HG03045 (cell line): Measurements from ENCODE around the gene MAPKAPK3.
A peak's percentile ranks its signal among the peaks of the same experiment; 100 is the strongest.

Experiments
- ATAC-seq: cut with Tn5 transposase; IDR thresholded peaks from one replicate; pipeline ENCODE4 v1.9.1; 2021; ENCODE audit warnings: mild to moderate bottlenecking, moderate library complexity; ENCODE audit not compliant: unreplicated experiment

MAPKAPK3 gene

GRCh38 chr3:50587373-50587772 is 29.6 kb upstream of the MAPKAPK3 start:
- no peak for ATAC-seq

- peak; percentile 37 for ATAC-seq
These were observed 28.9 kb upstream of the MAPKAPK3 start for GRCh38 chr3:50587806-50588758.

- ATAC-seq, result no peak
These were observed 28.1 kb upstream of the MAPKAPK3 start for GRCh38 chr3:50588759-50589433.

GRCh38 chr3:50591196-50591741 is 25.7 kb upstream of the MAPKAPK3 start:
- ATAC-seq, result no peak

DNA sequence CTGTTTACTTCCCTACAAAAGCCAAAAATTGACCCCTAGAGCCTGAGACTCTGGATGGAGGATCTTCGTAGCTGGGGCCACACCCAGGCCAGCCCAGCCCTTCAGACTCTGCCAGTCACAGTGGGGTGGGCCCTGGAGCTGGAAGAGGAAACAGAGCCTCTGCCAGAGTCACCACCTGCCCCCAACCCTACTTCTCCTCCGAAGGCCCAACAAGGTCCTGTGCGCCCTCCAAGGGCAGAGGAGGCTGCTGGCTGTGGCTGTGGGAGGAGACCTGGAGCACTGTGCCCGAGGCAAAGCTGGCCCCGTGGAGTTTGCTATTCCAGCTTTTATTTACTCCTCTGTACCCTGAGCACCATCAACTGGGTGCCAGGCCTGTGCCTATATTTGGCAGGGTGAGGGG is 24.4 kb upstream of the MAPKAPK3 start:
- ATAC-seq, result no peak

DNA sequence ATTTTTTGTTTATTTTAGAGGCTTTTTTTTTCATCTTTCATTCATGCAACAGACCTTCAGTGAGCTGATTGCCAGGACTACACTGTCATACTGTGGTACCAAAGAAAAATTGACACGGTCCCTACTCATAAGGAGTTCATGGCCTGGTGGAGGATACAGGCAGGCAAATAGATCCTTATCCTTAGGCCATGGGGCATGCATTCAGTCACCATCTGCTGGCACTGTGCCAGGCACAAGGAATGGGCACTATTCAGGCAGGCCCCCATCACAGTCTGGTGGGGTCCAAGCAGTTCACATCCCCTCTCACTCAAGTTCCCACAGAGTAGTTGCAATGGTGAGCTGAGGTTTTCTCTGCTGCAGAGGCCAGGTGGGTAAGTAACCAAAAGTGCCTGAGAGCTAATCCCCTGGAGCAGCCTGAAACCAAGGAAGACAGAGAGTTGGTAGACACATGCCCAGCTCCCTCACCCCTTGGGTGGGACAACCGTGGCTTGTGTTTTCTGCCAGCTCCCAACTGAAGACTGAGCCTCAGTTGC is 22.6 kb upstream of the MAPKAPK3 start:
- no peak for ATAC-seq

DNA sequence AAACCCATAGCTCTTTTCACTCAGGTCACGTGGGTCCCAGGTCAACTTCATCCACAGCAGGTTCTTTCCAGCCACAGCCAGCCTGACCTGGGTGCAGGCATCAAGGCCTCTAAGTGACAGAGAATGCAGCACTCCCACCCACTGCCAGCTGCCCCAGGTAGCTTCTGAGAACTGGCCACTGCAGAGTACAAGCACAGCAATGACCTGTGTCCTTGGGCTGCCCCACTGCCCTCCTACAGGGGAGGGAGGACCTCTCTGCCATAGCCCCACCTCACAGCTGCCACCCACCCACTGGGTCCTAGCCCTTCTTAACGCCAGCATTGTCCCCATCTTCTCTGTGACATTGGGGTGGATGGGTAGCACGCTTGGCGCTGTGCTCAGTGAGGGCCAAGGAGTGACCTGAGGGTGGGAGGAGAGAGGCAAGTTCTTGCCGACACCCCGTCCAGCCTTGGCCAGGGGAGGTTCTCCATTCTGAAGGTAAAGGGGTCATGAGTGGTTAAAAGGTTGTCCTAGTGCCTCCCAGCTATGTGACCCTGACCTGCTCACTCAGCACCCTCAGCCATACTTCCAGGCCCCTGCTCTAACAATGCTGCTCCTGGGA is 17.7 kb upstream of the MAPKAPK3 start:
- ATAC-seq, result no peak

GRCh38 chr3:50599716-50600118 is 17.2 kb upstream of the MAPKAPK3 start:
- ATAC-seq, result no peak

DNA sequence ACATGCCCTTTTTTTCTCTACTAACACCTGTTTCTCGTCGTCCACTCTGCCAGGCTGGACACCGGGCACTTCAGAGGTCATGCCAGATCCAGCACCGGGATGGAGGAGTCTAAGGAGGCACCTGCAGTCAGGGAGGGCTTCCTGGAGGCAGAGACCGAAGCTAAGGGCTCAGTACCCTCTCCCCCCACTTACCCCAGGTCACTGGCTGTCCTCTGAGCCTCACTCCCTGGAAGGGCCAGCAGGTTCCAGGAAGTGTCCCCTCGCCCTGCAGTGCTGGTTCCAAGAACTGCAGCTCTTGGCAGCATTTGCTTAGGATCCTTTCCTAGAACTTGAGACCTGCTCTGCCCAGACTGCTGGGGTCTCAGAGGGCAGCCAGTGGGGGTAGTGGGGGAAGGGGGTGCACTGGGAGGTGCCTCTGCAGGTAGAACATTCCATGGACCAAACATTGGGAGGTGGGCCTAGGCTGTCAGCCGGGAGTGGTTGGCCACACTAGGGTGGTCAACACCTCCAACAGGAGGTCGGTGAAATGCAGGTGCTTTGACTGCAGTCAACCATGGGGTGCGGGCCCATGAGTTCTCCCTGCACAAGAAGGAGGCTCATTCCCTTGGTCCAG is 16.7 kb upstream of the MAPKAPK3 start:
- ATAC-seq, result no peak

DNA sequence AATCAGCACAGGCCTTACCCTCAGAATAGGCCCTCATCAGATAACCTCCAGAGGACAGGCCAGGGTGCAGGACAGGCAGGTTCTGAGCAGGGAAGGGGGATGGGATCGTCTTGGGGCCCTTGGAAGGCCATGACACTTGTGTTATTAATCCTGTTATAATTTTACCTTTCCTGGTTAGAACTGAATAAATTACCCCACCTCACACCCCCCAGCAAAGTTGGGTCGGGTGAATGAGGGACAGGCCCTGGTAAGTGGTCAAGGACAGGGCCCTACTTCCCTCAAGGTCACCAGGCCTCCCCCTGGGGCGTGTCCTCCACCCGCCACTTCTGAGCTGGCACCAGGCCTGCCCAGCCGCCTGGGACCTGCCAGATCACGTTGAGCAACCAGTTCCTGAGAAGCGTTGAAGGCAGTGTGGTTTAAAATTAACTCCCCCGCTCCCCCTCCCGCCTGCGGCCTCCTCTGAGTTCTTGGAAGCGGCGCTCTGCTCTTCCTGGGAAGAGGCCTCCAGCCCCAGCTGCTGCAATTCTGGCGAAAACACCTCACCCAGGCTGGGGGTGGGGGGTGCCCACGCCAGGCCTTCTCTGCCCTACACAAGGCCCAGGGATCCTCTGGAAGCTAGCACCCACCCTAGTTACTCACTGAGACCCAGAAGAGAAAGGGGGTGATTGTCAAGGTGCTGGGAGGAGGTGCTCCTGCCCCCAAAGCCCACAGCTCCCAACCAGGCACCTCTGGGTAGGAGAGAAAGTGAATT is 15.9 kb upstream of the MAPKAPK3 start:
- no peak for ATAC-seq

- no peak for ATAC-seq
These were observed 14.3 kb upstream of the MAPKAPK3 start for GRCh38 chr3:50602595-50603191.

GRCh38 chr3:50603261-50604109 is 13.5 kb upstream of the MAPKAPK3 start:
- ATAC-seq, result no peak

- ATAC-seq, result no peak
These were observed 12.8 kb upstream of the MAPKAPK3 start for GRCh38 chr3:50604110-50604621.

GRCh38 chr3:50604628-50605588 is 12.0 kb upstream of the MAPKAPK3 start:
- no peak for ATAC-seq

- ATAC-seq, result no peak
These were observed 11.0 kb upstream of the MAPKAPK3 start for GRCh38 chr3:50605901-50606326.

DNA sequence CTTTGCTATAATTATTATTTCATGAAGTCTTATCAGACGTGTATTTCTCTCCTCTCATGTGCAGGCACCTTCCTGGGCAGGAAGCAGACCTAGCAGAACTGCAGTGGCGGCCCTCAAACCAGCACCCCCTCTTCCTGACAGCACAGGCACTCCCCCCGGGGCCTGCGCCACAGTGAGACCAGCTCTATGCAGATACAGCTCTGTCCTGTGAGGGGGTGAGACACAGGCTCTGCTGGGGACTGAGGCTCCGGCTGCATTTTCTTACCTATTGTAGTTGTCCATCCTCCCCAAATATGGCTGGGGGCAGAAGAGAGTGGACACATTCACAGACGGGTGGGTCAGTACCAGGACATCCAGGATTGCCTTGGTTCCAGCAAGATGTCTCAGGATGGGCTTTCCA is 10.4 kb upstream of the MAPKAPK3 start:
- ATAC-seq, result no peak
